HG02885 (cell line): ENCODE results near the gene STOM.
A peak's percentile ranks its signal among the peaks of the same experiment; 100 is the strongest.

Source experiments
- ATAC-seq: cut with Tn5 transposase; IDR thresholded peaks from one replicate; pipeline ENCODE4 v1.9.1; 2021; ENCODE audit warnings: mild to moderate bottlenecking; ENCODE audit not compliant: unreplicated experiment, poor library complexity

Gene STOM

DNA sequence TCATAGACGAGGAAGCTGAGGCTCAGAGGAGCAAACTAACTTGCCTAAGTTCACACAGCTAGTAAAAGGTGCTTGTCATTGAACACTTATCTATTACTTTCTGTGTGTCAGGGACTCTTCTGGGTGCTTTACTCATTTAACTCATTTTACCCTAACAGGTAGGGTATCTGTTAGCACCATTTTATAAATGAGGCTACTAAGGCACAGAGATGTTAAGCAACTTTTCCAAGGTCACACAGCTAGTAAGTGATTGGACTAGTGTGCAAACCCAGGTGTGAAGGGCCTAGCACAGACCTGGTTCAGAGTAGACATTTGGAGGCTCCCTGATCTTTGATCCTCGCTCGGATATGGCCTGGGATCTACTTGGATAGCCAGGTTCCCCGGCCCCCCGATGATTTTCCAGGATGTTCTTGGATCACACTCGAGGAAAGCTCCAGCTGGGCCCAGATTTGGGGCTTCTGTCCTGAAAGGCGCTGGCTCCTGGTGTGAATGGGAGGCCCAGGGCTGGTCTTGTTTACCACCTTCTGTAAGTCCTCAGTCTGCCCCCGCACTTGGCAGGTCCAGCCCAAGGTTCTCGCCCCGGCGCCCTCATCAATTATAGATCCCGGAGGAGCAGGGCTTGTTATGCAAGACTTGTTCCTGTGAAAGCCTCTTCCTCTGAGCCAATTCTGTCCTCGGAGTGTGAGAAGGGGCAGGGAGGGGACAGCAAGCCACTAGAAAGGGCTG lies 64.6 kb downstream of the STOM start:
- ATAC-seq: no peak

GRCh38 chr9:121304707-121305106 lies 65.3 kb downstream of the STOM start:
- ATAC-seq: no peak

- ATAC-seq: no peak
Measured at GRCh38 chr9:121303456-121304451, 66.3 kb downstream of the STOM start.

GRCh38 chr9:121302786-121303185 lies 67.3 kb downstream of the STOM start:
- ATAC-seq: no peak

- no peak for ATAC-seq
Measured at GRCh38 chr9:121302341-121302740, 67.7 kb downstream of the STOM start.

DNA sequence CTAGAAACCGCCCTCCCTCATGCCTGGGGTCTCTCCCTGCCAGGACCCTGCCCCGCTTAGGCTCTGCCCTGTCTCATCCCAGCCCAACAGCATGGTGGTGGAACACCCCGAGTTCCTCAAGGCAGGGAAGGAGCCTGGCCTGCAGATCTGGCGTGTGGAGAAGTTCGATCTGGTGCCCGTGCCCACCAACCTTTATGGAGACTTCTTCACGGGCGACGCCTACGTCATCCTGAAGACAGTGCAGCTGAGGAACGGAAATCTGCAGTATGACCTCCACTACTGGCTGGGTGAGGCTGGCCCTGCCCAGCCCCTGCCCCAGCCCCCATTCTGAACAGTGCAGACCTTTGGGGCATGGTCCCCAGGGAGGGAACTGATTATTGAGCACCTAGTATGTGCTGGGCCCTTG lies 68.2 kb downstream of the STOM start:
- ATAC-seq: no peak

DNA sequence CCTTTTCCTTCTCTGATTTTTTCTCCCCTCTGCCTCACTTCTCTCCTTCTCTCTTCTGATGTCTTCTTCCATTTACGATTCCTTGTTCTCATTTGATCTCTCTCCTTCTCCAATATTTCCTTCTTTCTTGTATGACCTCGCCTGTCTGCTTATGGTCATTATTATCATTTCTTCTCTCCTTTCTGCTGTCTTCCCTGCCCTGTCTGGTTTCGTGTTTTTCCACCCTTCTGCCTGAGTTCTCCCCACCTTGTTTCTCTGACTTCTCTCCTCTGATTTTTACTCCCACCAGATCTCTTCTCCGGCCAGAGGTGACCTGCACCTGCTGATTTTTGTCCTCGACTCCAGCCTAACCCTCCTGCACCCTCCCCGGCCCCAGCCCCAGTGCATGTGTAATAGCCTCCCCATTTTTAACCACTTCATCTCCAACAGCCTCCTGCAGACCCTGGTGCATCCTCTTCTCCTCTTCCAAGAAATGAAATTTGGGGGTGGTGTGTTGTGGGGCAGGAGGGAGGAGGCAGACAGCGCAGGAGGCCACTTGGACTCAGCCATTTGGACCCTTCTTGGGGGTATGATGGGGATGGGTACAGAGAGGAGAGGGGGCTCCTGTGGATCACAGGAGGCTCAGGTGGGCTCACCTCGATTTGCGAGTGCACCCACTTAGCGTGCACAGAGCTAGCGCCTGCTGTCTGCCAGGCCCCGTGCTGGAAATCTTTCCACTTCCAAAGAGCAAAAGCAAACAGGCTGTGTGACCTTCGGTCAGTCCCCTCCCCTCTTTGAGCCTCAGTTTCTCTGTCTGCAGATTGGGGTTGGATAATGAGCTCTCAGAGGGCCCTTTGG lies 69.5 kb downstream of the STOM start:
- no peak for ATAC-seq

- peak; percentile 39 for ATAC-seq
Measured at GRCh38 chr9:121299467-121300282, 70.4 kb downstream of the STOM start.

DNA sequence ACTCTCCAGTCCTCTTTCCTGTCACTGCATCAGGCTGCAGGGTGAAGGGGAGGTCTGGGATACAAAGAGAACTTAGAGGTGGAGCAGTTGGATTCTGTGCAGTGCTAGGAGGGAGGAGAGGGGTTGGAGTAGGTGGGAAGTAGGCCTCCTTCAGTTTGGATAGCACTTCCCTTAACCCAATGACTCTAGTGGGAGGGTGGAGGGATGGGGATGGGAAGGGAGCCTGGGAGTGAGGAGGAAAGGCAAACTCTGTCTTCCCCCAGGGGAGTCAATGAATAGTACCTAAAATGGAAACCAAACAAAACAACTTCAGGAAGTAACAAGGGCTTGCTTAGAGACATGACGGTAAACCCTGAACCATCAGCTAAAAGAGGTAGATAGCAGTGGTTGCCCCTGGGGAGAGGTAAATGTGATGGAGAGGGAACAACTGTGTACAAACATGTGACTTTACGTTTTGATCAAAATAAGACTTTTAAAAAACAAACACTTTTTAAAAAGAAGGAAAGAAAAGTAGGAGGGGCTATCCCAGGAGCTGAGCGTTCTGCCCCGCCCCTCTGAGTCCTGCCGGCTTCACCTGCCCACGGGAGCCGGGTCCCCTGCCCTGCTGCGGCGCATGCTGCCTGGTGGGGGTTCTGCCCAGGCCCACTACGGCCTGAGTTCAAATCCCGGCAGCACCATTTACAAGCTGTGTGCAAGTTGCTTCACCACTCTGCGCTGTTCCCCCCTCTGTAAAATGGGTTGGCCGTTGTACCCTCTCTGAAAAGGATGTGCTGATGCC lies 71.2 kb downstream of the STOM start:
- ATAC-seq: no peak

GRCh38 chr9:121298016-121298538 lies 72.0 kb downstream of the STOM start:
- no peak for ATAC-seq

- ATAC-seq: no peak
Measured at GRCh38 chr9:121297389-121297788, 72.7 kb downstream of the STOM start.

- ATAC-seq: no peak
Measured at GRCh38 chr9:121296213-121297127, 73.6 kb downstream of the STOM start.

DNA sequence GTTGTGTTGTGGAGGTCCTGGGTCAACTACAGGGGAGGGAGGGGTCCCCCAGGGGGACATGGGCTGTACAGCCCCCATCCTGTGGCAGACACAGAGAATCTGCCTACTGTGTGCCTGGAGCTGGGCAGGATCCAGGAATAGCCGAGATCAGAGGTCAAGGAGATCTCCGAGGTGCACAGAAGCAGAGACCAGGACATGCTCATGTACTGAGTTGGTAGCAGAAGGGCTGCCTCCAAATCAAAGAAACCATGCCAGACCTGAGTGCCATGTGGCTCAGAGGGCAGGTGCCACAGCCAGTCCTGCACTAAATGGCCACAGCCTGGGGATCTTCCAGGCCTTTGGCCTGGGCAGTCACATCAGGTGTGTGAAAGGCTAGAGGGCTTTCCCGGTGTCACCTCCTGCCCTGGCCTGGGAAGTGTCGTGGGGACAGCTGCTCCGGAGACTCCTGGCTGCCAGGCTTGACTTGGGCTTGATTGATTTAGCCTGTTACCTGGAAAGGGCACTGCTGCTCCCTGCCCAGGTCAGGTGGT lies 74.3 kb downstream of the STOM start:
- ATAC-seq: no peak

- no peak for ATAC-seq
Measured at GRCh38 chr9:121294866-121295661, 75.0 kb downstream of the STOM start.

GRCh38 chr9:121294151-121294743 lies 75.8 kb downstream of the STOM start:
- ATAC-seq: no peak

DNA sequence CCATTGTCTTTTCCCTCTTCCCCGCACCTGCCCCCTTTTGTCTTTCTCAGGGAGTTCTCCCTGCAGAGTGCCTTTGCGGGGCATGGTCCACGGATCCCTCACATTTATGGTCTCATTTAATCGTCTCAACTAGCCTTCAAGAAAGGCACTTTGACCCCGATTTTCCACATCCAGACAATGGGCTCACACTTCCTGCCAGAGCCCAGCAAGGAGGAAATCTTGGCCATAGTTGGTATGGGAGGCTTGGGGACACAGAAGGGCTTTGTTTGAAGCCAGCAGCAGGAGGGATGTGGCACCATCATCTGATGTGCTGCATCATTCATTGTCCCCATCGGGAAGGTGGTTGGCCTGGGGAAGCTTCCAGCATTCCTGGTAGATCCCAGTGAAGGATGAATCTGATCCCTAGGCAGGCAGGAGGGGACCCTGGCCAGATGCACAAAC lies 77.2 kb downstream of the STOM start:
- ATAC-seq: no peak
